ENCODE data around the gene MINDY2.
"Not testable (repeated sequence)": the region's sequence is repeated elsewhere in the genome, so short reads cannot be mapped to it uniquely, and the experiment has no call there.

The MINDY2 gene

GRCh38 chr15:58777107-58777506 lies 6.0 kb downstream of the MINDY2 start:
- Histone ChIP-seq H3K27ac (ENCODE audit: low read depth, low read length) (no peak overlapping the region), H3K4me1 (ENCODE audit: insufficient read depth, low read length) (peaks cover 26% of the 10 kb centered on the region), H3K9ac (ENCODE audit: low read length) (no peak overlapping the region)

GRCh38 chr15:58779554-58779953 lies 8.5 kb downstream of the MINDY2 start:
- H3K9ac ChIP-seq (ENCODE audit: low read length) = no peak overlapping the region
- H3K27me3 ChIP-seq (ENCODE audit: control insufficient read depth in 1 of 2, insufficient read depth in 2 of 2, low read length in 2 of 2) = no peaks in the 10 kb centered on the region
- H3K4me1 ChIP-seq (ENCODE audit: insufficient read depth, low read length) = peaks cover 4% of the 10 kb centered on the region
- H3K27ac ChIP-seq (ENCODE audit: low read depth, low read length) = no peak overlapping the region
- no peaks in the 10 kb centered on the region for H3K9me3 ChIP-seq (ENCODE audit: low read length)
- no peak overlapping the region for H3K4me3 ChIP-seq (ENCODE audit: low read depth in 1 of 2, low read length in 2 of 2)
- H3K36me3 ChIP-seq (ENCODE audit: insufficient read depth, low read length) = no peaks in the 10 kb centered on the region

More at GRCh38 chr15:58777107-58777506, 6.0 kb downstream of the MINDY2 start:
- Histone ChIP-seq H3K4me3 (ENCODE audit: low read depth in 1 of 2, low read length in 2 of 2) (no peak overlapping the region), H3K36me3 (ENCODE audit: insufficient read depth, low read length) (no peaks in the 10 kb centered on the region), H3K9me3 (ENCODE audit: low read length) (no peaks in the 10 kb centered on the region), H3K27me3 (ENCODE audit: control insufficient read depth in 1 of 2, insufficient read depth in 2 of 2, low read length in 2 of 2) (no peaks in the 10 kb centered on the region)

- H3K9me3 ChIP-seq (ENCODE audit: low read length) = no peaks in the 10 kb centered on the region
- H3K27me3 ChIP-seq (ENCODE audit: control insufficient read depth in 1 of 2, insufficient read depth in 2 of 2, low read length in 2 of 2) = no peaks in the 10 kb centered on the region
- H3K36me3 ChIP-seq (ENCODE audit: insufficient read depth, low read length) = no peaks in the 10 kb centered on the region
- peaks cover 8% of the 10 kb centered on the region for H3K4me1 ChIP-seq (ENCODE audit: insufficient read depth, low read length)
- H3K27ac ChIP-seq (ENCODE audit: low read depth, low read length) = no peak overlapping the region
- no peak overlapping the region for H3K4me3 ChIP-seq (ENCODE audit: low read depth in 1 of 2, low read length in 2 of 2)
- H3K9ac ChIP-seq (ENCODE audit: low read length) = no peak overlapping the region
Measured at GRCh38 chr15:58785355-58785754, 14.3 kb downstream of the MINDY2 start.

- Histone ChIP-seq H3K27me3 (ENCODE audit: control insufficient read depth in 1 of 2, insufficient read depth in 2 of 2, low read length in 2 of 2) (no peaks in the 10 kb centered on the region), H3K4me1 (ENCODE audit: insufficient read depth, low read length) (peaks cover 8% of the 10 kb centered on the region), H3K36me3 (ENCODE audit: insufficient read depth, low read length) (no peaks in the 10 kb centered on the region), H3K9me3 (ENCODE audit: low read length) (no peaks in the 10 kb centered on the region), H3K4me3 (ENCODE audit: low read depth in 1 of 2, low read length in 2 of 2) (no peak overlapping the region), H3K9ac (ENCODE audit: low read length) (no peak overlapping the region), H3K27ac (ENCODE audit: low read depth, low read length) (no peak overlapping the region)
Measured at GRCh38 chr15:58788056-58788710, 17.1 kb downstream of the MINDY2 start.

GRCh38 chr15:58793862-58794261 lies 22.8 kb downstream of the MINDY2 start:
- H3K9me3 ChIP-seq (ENCODE audit: low read length) = no peaks in the 10 kb centered on the region
- H3K4me1 ChIP-seq (ENCODE audit: insufficient read depth, low read length) = peaks cover 5% of the 10 kb centered on the region
- no peak overlapping the region for H3K9ac ChIP-seq (ENCODE audit: low read length)
- H3K27me3 ChIP-seq (ENCODE audit: control insufficient read depth in 1 of 2, insufficient read depth in 2 of 2, low read length in 2 of 2) = no peaks in the 10 kb centered on the region
- no peak overlapping the region for H3K27ac ChIP-seq (ENCODE audit: low read depth, low read length)
- H3K4me3 ChIP-seq (ENCODE audit: low read depth in 1 of 2, low read length in 2 of 2) = no peak overlapping the region
- no peaks in the 10 kb centered on the region for H3K36me3 ChIP-seq (ENCODE audit: insufficient read depth, low read length)

- no peak overlapping the region for H3K4me3 ChIP-seq (ENCODE audit: low read depth in 1 of 2, low read length in 2 of 2)
- no peaks in the 10 kb centered on the region for H3K27me3 ChIP-seq (ENCODE audit: control insufficient read depth in 1 of 2, insufficient read depth in 2 of 2, low read length in 2 of 2)
- H3K4me1 ChIP-seq (ENCODE audit: insufficient read depth, low read length) = peaks cover 5% of the 10 kb centered on the region
- H3K9me3 ChIP-seq (ENCODE audit: low read length) = no peaks in the 10 kb centered on the region
- no peak overlapping the region for H3K27ac ChIP-seq (ENCODE audit: low read depth, low read length)
- no peaks in the 10 kb centered on the region for H3K36me3 ChIP-seq (ENCODE audit: insufficient read depth, low read length)
- no peak overlapping the region for H3K9ac ChIP-seq (ENCODE audit: low read length)
Measured at GRCh38 chr15:58795825-58796224, 24.7 kb downstream of the MINDY2 start.

GRCh38 chr15:58797505-58797904 lies 26.4 kb downstream of the MINDY2 start:
- H3K27ac ChIP-seq (ENCODE audit: low read depth, low read length) = no peak overlapping the region
- H3K4me1 ChIP-seq (ENCODE audit: insufficient read depth, low read length) = peaks cover 5% of the 10 kb centered on the region
- H3K27me3 ChIP-seq (ENCODE audit: control insufficient read depth in 1 of 2, insufficient read depth in 2 of 2, low read length in 2 of 2) = no peaks in the 10 kb centered on the region

GRCh38 chr15:58805095-58805494 lies 34.0 kb downstream of the MINDY2 start:
- Histone ChIP-seq H3K36me3 (ENCODE audit: insufficient read depth, low read length) (no peaks in the 10 kb centered on the region), H3K9me3 (ENCODE audit: low read length) (no peaks in the 10 kb centered on the region), H3K4me3 (ENCODE audit: low read depth in 1 of 2, low read length in 2 of 2) (no peak overlapping the region), H3K27ac (ENCODE audit: low read depth, low read length) (no peak overlapping the region), H3K27me3 (ENCODE audit: control insufficient read depth in 1 of 2, insufficient read depth in 2 of 2, low read length in 2 of 2) (no peaks in the 10 kb centered on the region), H3K4me1 (ENCODE audit: insufficient read depth, low read length) (no peaks in the 10 kb centered on the region), H3K9ac (ENCODE audit: low read length) (no peak overlapping the region)

More at GRCh38 chr15:58797505-58797904, 26.4 kb downstream of the MINDY2 start:
- Histone ChIP-seq H3K36me3 (ENCODE audit: insufficient read depth, low read length) (no peaks in the 10 kb centered on the region), H3K4me3 (ENCODE audit: low read depth in 1 of 2, low read length in 2 of 2) (no peak overlapping the region), H3K9me3 (ENCODE audit: low read length) (no peaks in the 10 kb centered on the region), H3K9ac (ENCODE audit: low read length) (no peak overlapping the region)

GRCh38 chr15:58823267-58823666 lies 52.2 kb downstream of the MINDY2 start:
- H3K27me3 ChIP-seq (ENCODE audit: control insufficient read depth in 1 of 2, insufficient read depth in 2 of 2, low read length in 2 of 2); H3K27ac ChIP-seq (ENCODE audit: low read depth, low read length); H3K4me1 ChIP-seq (ENCODE audit: insufficient read depth, low read length); H3K4me3 ChIP-seq (ENCODE audit: low read depth in 1 of 2, low read length in 2 of 2); H3K36me3 ChIP-seq (ENCODE audit: insufficient read depth, low read length); H3K9me3 ChIP-seq (ENCODE audit: low read length); H3K9ac ChIP-seq (ENCODE audit: low read length): not testable (repeated sequence)

GRCh38 chr15:58830556-58830955 lies 59.5 kb downstream of the MINDY2 start:
- Histone ChIP-seq H3K4me3 (ENCODE audit: low read depth in 1 of 2, low read length in 2 of 2) (no peak overlapping the region), H3K27me3 (ENCODE audit: control insufficient read depth in 1 of 2, insufficient read depth in 2 of 2, low read length in 2 of 2) (no peaks in the 10 kb centered on the region), H3K36me3 (ENCODE audit: insufficient read depth, low read length) (no peaks in the 10 kb centered on the region), H3K27ac (ENCODE audit: low read depth, low read length) (no peak overlapping the region), H3K9ac (ENCODE audit: low read length) (no peak overlapping the region), H3K4me1 (ENCODE audit: insufficient read depth, low read length) (peaks cover 6% of the 10 kb centered on the region), H3K9me3 (ENCODE audit: low read length) (no peaks in the 10 kb centered on the region)

GRCh38 chr15:58833681-58834426 lies 62.8 kb downstream of the MINDY2 start:
- not testable (repeated sequence) for H3K27me3 ChIP-seq (ENCODE audit: control insufficient read depth in 1 of 2, insufficient read depth in 2 of 2, low read length in 2 of 2); H3K36me3 ChIP-seq (ENCODE audit: insufficient read depth, low read length); H3K4me3 ChIP-seq (ENCODE audit: low read depth in 1 of 2, low read length in 2 of 2); H3K9ac ChIP-seq (ENCODE audit: low read length); H3K4me1 ChIP-seq (ENCODE audit: insufficient read depth, low read length); H3K9me3 ChIP-seq (ENCODE audit: low read length); H3K27ac ChIP-seq (ENCODE audit: low read depth, low read length)

- Histone ChIP-seq H3K27me3 (ENCODE audit: control insufficient read depth in 1 of 2, insufficient read depth in 2 of 2, low read length in 2 of 2) (no peaks in the 10 kb centered on the region), H3K4me1 (ENCODE audit: insufficient read depth, low read length) (no peaks in the 10 kb centered on the region), H3K9me3 (ENCODE audit: low read length) (no peaks in the 10 kb centered on the region), H3K27ac (ENCODE audit: low read depth, low read length) (no peak overlapping the region), H3K9ac (ENCODE audit: low read length) (no peak overlapping the region), H3K4me3 (ENCODE audit: low read depth in 1 of 2, low read length in 2 of 2) (no peak overlapping the region), H3K36me3 (ENCODE audit: insufficient read depth, low read length) (no peaks in the 10 kb centered on the region)
Measured at GRCh38 chr15:58839485-58839884, 68.4 kb downstream of the MINDY2 start.

All from muscle layer of colon (tissue), 2 donors.